T-cell (primary cell): Measurements from ENCODE around the gene TXNRD1. TPM values are rescaled to one million over a fixed set of nuclear protein-coding genes. Genes with fewer than 3 reads are reported as not detected.

Source experiments
- ATAC-seq, 4 experiments: fragments of 200-7000 bp in 3 of 4; fragments of 150-1000 bp in 1 of 4; cut with Tn5 transposase; replicated peaks in 1 of 4; 1 replicate in 3 of 4; 2 replicates in 1 of 4; pipeline ENCODE4 v1.10.0; 2021; ENCODE audit warnings: moderate library complexity in 3 of 4, mild to moderate bottlenecking in 2 of 4, moderate number of reproducible peaks in 1 of 4
- CTCF ChIA-PET, 2 donors: fragments of 300-600 bp; sonication (Branson Sonifier 250); formaldehyde crosslinking; loops; one replicate each; lab custom pipeline; 2022; ENCODE audit warnings: antibody characterized with exemption in 2 of 2; lab: Charles Lee
- POLR2A ChIA-PET, 2 donors: fragments of 300-600 bp; sonication (Branson Sonifier 250); formaldehyde crosslinking; loops; one replicate each; lab custom pipeline; 2022; ENCODE audit warnings: antibody characterized with exemption in 2 of 2; lab: Charles Lee
- DNase-seq, 35 experiments: peaks; one replicate each; pipeline versions ENCODE4 v3.0.0 to v3.0.0-alpha.2; 2013 to 2023
- H3K27ac ChIP-seq: one replicate; pipeline ENCODE4 v1.5.1; 2013; ENCODE audit warnings: low read length
- H3K27me3 ChIP-seq, 2 experiments: replicated peaks in 1 of 2; 1 replicate in 1 of 2; 2 replicates in 1 of 2; pipeline versions ENCODE4 v1.6.1 to v1.7.0; 2013; ENCODE audit warnings: low read length in 1 of 2, mixed read lengths in 1 of 2; ENCODE audit not compliant: control insufficient read depth in 2 of 2, insufficient read depth in 2 of 2; ENCODE audit errors: extremely low read depth in 1 of 2
- H3K36me3 ChIP-seq, 2 donors: 1 replicate in 1 of 2; 2 replicates in 1 of 2; pipeline versions ENCODE4 v1.6.1 to v1.7.0; 2013; ENCODE audit warnings: low read length in 1 of 2; ENCODE audit not compliant: control insufficient read depth in 2 of 2, insufficient read depth in 1 of 2; ENCODE audit errors: extremely low read depth in 1 of 2
- H3K4me1 ChIP-seq, 2 experiments: 1 replicate in 1 of 2; 2 replicates in 1 of 2; pipeline versions ENCODE4 v1.6.1 to v1.7.0; 2013; ENCODE audit warnings: low read length in 2 of 2, mixed read lengths in 1 of 2; ENCODE audit not compliant: insufficient read depth in 2 of 2, control insufficient read depth in 1 of 2; ENCODE audit errors: extremely low read depth in 1 of 2
- H3K4me3 ChIP-seq, 2 donors: 1 replicate in 1 of 2; 2 replicates in 1 of 2; pipeline versions ENCODE4 v1.5.1 to v1.7.0; 2013; ENCODE audit warnings: mild to moderate bottlenecking in 2 of 2, low read length in 1 of 2, moderate library complexity in 1 of 2; ENCODE audit not compliant: control insufficient read depth in 1 of 2; ENCODE audit errors: extremely low read depth in 1 of 2
- H3K9me3 ChIP-seq: 2 replicates; pipeline ENCODE4 v1.7.0; 2013
- H3K27ac Mint-ChIP-seq, 2 donors: one replicate each; pipeline ENCODE4 v1.8.0; 2020 to 2021; ENCODE audit warnings: mild to moderate bottlenecking in 2 of 2, mixed read lengths in 2 of 2
- H3K27me3 Mint-ChIP-seq, 2 donors: one replicate each; pipeline ENCODE4 v1.8.0; 2021 to 2022; ENCODE audit warnings: mixed read lengths in 2 of 2
- H3K36me3 Mint-ChIP-seq: one replicate; pipeline ENCODE4 v1.8.0; 2021; ENCODE audit warnings: mixed read lengths
- H3K4me1 Mint-ChIP-seq, 3 donors: one replicate each; pipeline ENCODE4 v1.8.0; 2020 to 2022; ENCODE audit warnings: mixed read lengths in 3 of 3, mild to moderate bottlenecking in 1 of 3
- H3K4me3 Mint-ChIP-seq, 3 donors: one replicate each; pipeline ENCODE4 v1.8.0; 2020 to 2022; ENCODE audit warnings: mild to moderate bottlenecking in 3 of 3, mixed read lengths in 3 of 3, moderate library complexity in 3 of 3
- H3K9me3 Mint-ChIP-seq, 3 donors: one replicate each; pipeline ENCODE4 v1.8.0; 2020 to 2022; ENCODE audit warnings: mixed read lengths in 3 of 3
- WGBS: methylation state at CpG from one replicate; pipeline ENCODE4 v1.1.5; 2013; ENCODE audit warnings: missing lambda C conversion rate; ENCODE audit not compliant: insufficient coverage; 5-methylcytosine and 5-hydroxymethylcytosine counted together
- total RNA-seq, 35 experiments: library from RNA in 6 of 35; stranded (reverse) in 6 of 35; fragments of 120-200 nt in 1 of 35; gene quantifications; one replicate each; pipeline versions ENCODE4 v1.2.1 to v1.2.4 and lab custom pipeline; 2013 to 2026

Gene TXNRD1
- 10 to 100 TPM; 33.1 to 91.7 (median 68.9) TPM for total RNA-seq
- total RNA-seq (2013) = 48.2 TPM
- total RNA-seq (lab: John Stamatoyannopoulos, UW) = 45.9 to 793 (median 130) reads per million in 29 experiments

- 4% methylated on average over 66 of the region's 71 CpGs for WGBS
Measured at GRCh38 chr12:104215638-104216297, at the start of gene TXNRD1. Gene TXNRD1 (plus strand): TSS chr12:104215779. CDS start chr12:104215803, 24 bp downstream.

GRCh38 chr12:104165801-104166200 lies 49.8 kb upstream of the TXNRD1 start:
- 86% methylated on average over 1 of the region's 2 CpGs for whole genome bisulfite sequencing
- H3K27me3 Mint-ChIP-seq = peaks cover 4 to 7% of the 10 kb centered on the region in 2 donors
- DNase-seq (no peak), ATAC-seq (no peak)
- ChIA-PET CTCF (interaction anchor here in 1 of 2 donors (0.7 kb wide), 1 partner anchor 161 kb away, joined by 3 read pairs; no protein-coding TSS in a partner anchor), POLR2A (no interaction called here)
- no peak overlapping the region for H3K27ac ChIP-seq
- no peaks in the 10 kb centered on the region for H3K9me3 ChIP-seq
- H3K9me3 Mint-ChIP-seq = no peaks in the 10 kb centered on the region
- H3K36me3 ChIP-seq = no peaks in the 10 kb centered on the region
- no peaks in the 10 kb centered on the region for H3K4me1 ChIP-seq
- no peaks in the 10 kb centered on the region for H3K4me1 Mint-ChIP-seq
- no peaks in the 10 kb centered on the region for H3K36me3 Mint-ChIP-seq
- no peak overlapping the region for H3K4me3 Mint-ChIP-seq
- H3K4me3 ChIP-seq = no peak overlapping the region
- H3K27me3 ChIP-seq = peaks cover 0 to 2% of the 10 kb centered on the region in 2 experiments
- H3K27ac Mint-ChIP-seq = no peak overlapping the region

More at GRCh38 chr12:104215638-104216297, at the start of gene TXNRD1:
- H3K9me3 ChIP-seq = no peaks in the 10 kb centered on the region
- ChIA-PET POLR2A (no interaction called here), CTCF (interaction anchor here in 1 of 2 donors (0.7 to 1.6 kb wide), 3 partner anchors 73 to 88 kb away, joined by 3 to 5 read pairs (median 3); partner anchors contain the start of gene NFYB)
- Mint-ChIP-seq H3K4me3 (peak within 1 kb of the TSS; percentile 69 to 79 (median 77)), H3K27me3 (peaks cover 1 to 4% of the 10 kb centered on the region in 2 donors), H3K27ac (peak within 1 kb of the TSS; percentile 67 to 79), H3K36me3 (no peaks in the 10 kb centered on the region), H3K4me1 (peaks cover 17 to 26% (median 26%) of the 10 kb centered on the region in 3 donors), H3K9me3 (no peaks in the 10 kb centered on the region)
- H3K4me1 ChIP-seq = peaks cover 4 to 14% of the 10 kb centered on the region in 2 experiments
- H3K27ac ChIP-seq = peak within 1 kb of the TSS; percentile 53
- peak; percentile 89 to 95 (median 94) for ATAC-seq
- no peaks in the 10 kb centered on the region for H3K36me3 ChIP-seq
- no peaks in the 10 kb centered on the region for H3K27me3 ChIP-seq
- peak; percentile 63 to 91 (median 77) for DNase-seq
- H3K4me3 ChIP-seq = peak within 1 kb of the TSS; percentile 62 to 69

GRCh38 chr12:104166465-104166864 lies 49.1 kb upstream of the TXNRD1 start:
- DNase-seq (no peak), ATAC-seq (no peak)
- H3K27me3 ChIP-seq = no peaks in the 10 kb centered on the region
- no peaks in the 10 kb centered on the region for H3K4me1 ChIP-seq
- no peak overlapping the region for H3K27ac Mint-ChIP-seq
- H3K4me1 Mint-ChIP-seq = no peaks in the 10 kb centered on the region
- H3K4me3 Mint-ChIP-seq = no peak overlapping the region
- H3K9me3 ChIP-seq = no peaks in the 10 kb centered on the region
- H3K27me3 Mint-ChIP-seq = peaks cover 4 to 7% of the 10 kb centered on the region in 2 donors
- no peaks in the 10 kb centered on the region for H3K36me3 ChIP-seq
- CTCF ChIA-PET = interaction anchor here in 1 of 2 donors (0.7 kb wide), 1 partner anchor 306 kb away, joined by 5 read pairs; no protein-coding TSS in a partner anchor
- no peak overlapping the region for H3K27ac ChIP-seq
- no peaks in the 10 kb centered on the region for H3K9me3 Mint-ChIP-seq
- 98% methylated on average over 5 of the region's 6 CpGs for WGBS
- no peak overlapping the region for H3K4me3 ChIP-seq
- H3K36me3 Mint-ChIP-seq = no peaks in the 10 kb centered on the region
- POLR2A ChIA-PET = no interaction called here

GRCh38 chr12:104167519-104168458 lies 47.8 kb upstream of the TXNRD1 start:
- H3K4me3 Mint-ChIP-seq = no peak overlapping the region
- CTCF ChIA-PET = no interaction called here
- no peaks in the 10 kb centered on the region for H3K9me3 Mint-ChIP-seq

GRCh38 chr12:104168596-104168995 lies 47.0 kb upstream of the TXNRD1 start:
- no peaks in the 10 kb centered on the region for H3K4me1 Mint-ChIP-seq
- H3K27ac Mint-ChIP-seq = no peak overlapping the region
- 80% methylated on average over 1 of the region's 5 CpGs for WGBS
- POLR2A ChIA-PET = no interaction called here
- no peak overlapping the region for H3K4me3 Mint-ChIP-seq
- H3K4me1 ChIP-seq = no peaks in the 10 kb centered on the region
- DNase-seq (no peak), ATAC-seq (no peak)
- no peaks in the 10 kb centered on the region for H3K9me3 ChIP-seq
- H3K36me3 Mint-ChIP-seq = no peaks in the 10 kb centered on the region
- peaks cover 0 to 5% of the 10 kb centered on the region in 2 donors for H3K27me3 Mint-ChIP-seq
- no peaks in the 10 kb centered on the region for H3K9me3 Mint-ChIP-seq
- no peaks in the 10 kb centered on the region for H3K36me3 ChIP-seq
- no peak overlapping the region for H3K4me3 ChIP-seq
- CTCF ChIA-PET = no interaction called here
- H3K27ac ChIP-seq = no peak overlapping the region
- H3K27me3 ChIP-seq = no peaks in the 10 kb centered on the region

More at GRCh38 chr12:104167519-104168458, 47.8 kb upstream of the TXNRD1 start:
- Mint-ChIP-seq H3K27ac (no peak overlapping the region), H3K27me3 (peaks cover 0 to 5% of the 10 kb centered on the region in 2 donors), H3K36me3 (no peaks in the 10 kb centered on the region), H3K4me1 (no peaks in the 10 kb centered on the region)
- no CpG with 5 or more reads among the region's 5 CpGs for WGBS
- Histone ChIP-seq H3K27me3 (no peaks in the 10 kb centered on the region), H3K36me3 (no peaks in the 10 kb centered on the region), H3K4me1 (no peaks in the 10 kb centered on the region), H3K9me3 (no peaks in the 10 kb centered on the region), H3K27ac (no peak overlapping the region), H3K4me3 (no peak overlapping the region)
- POLR2A ChIA-PET = no interaction called here
- ATAC-seq (no peak), DNase-seq (no peak)
